Neural progenitor cell (in vitro differentiated cells): ENCODE results near the gene CLASRP. TPM values are rescaled to one million over a fixed set of nuclear protein-coding genes. Genes with fewer than 3 reads are reported as not detected.

ENCODE experiments used
- DNase-seq: peaks from one replicate; pipeline ENCODE4 v3.0.0-alpha.2; 2016; ENCODE audit warnings: low spot score
- H2AFZ ChIP-seq: fragments of 200-600 bp; sonication (generic); replicated peaks from 2 replicates; pipeline ENCODE4 v1.6.1; 2016; ENCODE audit warnings: antibody characterized with exemption
- H3F3A ChIP-seq: fragments of 200-600 bp; sonication (generic); 2 replicates; pipeline ENCODE4 v1.6.1; 2016; ENCODE audit warnings: antibody characterized with exemption, low read depth
- H3K27ac ChIP-seq: fragments of 200-600 bp; sonication (generic); 2 replicates; pipeline ENCODE4 v1.5.1; 2016; ENCODE audit warnings: mild to moderate bottlenecking
- H3K27me3 ChIP-seq: fragments of 200-600 bp; sonication (generic); 2 replicates; pipeline ENCODE4 v1.6.1; 2016; ENCODE audit warnings: mild to moderate bottlenecking, moderate library complexity
- H3K36me3 ChIP-seq: fragments of 200-600 bp; sonication (generic); 2 replicates; pipeline ENCODE4 v1.5.1; 2016
- H3K4me1 ChIP-seq: fragments of 200-600 bp; sonication (generic); 2 replicates; pipeline ENCODE4 v1.6.1; 2016; ENCODE audit warnings: mixed run types
- H3K4me2 ChIP-seq: fragments of 200-600 bp; sonication (generic); 2 replicates; pipeline ENCODE4 v1.6.1; 2016
- H3K4me3 ChIP-seq: fragments of 200-600 bp; sonication (generic); 2 replicates; pipeline ENCODE4 v1.5.1; 2016
- H3K79me2 ChIP-seq: fragments of 200-600 bp; sonication (generic); 2 replicates; pipeline ENCODE4 v1.6.1; 2016; ENCODE audit warnings: low read depth
- H3K9ac ChIP-seq: fragments of 200-600 bp; sonication (generic); 2 replicates; pipeline ENCODE4 v1.6.1; 2016
- H3K9me3 ChIP-seq: fragments of 200-600 bp; sonication (generic); 2 replicates; pipeline ENCODE4 v1.5.1; 2016; ENCODE audit warnings: low read depth
- H4K20me1 ChIP-seq: fragments of 200-600 bp; sonication (generic); 2 replicates; pipeline ENCODE4 v1.6.1; 2016; ENCODE audit warnings: low read depth
- H3K27ac Mint-ChIP-seq: 3 replicates; pipeline ENCODE4 v1.8.0; 2021; ENCODE audit warnings: mixed read lengths
- H3K27me3 Mint-ChIP-seq: 2 replicates; pipeline ENCODE4 v1.8.0; 2022; ENCODE audit warnings: low read depth, mild to moderate bottlenecking, inconsistent platforms, moderate library complexity, mixed read lengths; ENCODE audit not compliant: insufficient read depth
- H3K36me3 Mint-ChIP-seq: 3 replicates; pipeline ENCODE4 v1.8.0; 2021; ENCODE audit warnings: mixed read lengths
- H3K4me1 Mint-ChIP-seq: 3 replicates; pipeline ENCODE4 v1.8.0; 2021; ENCODE audit warnings: mixed read lengths
- H3K4me3 Mint-ChIP-seq: 3 replicates; pipeline ENCODE4 v1.8.0; 2021; ENCODE audit warnings: mild to moderate bottlenecking, moderate library complexity, mixed read lengths
- H3K9me3 Mint-ChIP-seq: 3 replicates; pipeline ENCODE4 v1.8.0; 2020; ENCODE audit warnings: mixed read lengths
- CTCF ChIP-seq: fragments of 200-600 bp; sonication (generic); IDR thresholded peaks from 2 replicates; pipeline ENCODE4 v1.5.1; 2017; ENCODE audit warnings: antibody characterized with exemption, mild to moderate bottlenecking
- EZH2 ChIP-seq: fragments of 200-600 bp; sonication (generic); IDR thresholded peaks from 2 replicates; pipeline ENCODE4 v1.6.1; 2017; ENCODE audit warnings: antibody characterized with exemption, mild to moderate bottlenecking, moderate library complexity
- EZH2phosphoT487 ChIP-seq: fragments of 200-600 bp; sonication (generic); IDR thresholded peaks from 2 replicates; pipeline ENCODE4 v1.6.1; 2017; ENCODE audit warnings: antibody characterized with exemption
- total RNA-seq: library from RNA; depleted of rRNA; stranded (reverse); fragments of >200 nt; gene quantifications from 2 replicates; pipeline ENCODE4 v1.2.3, GENCODE V29; 2015; ENCODE audit warnings: low replicate concordance

Gene CLASRP
- total RNA-seq, 1 donor from 2014 or later: 57.0 TPM

- H3K4me2 ChIP-seq: no peak overlapping the region
- H4K20me1 ChIP-seq: peaks cover 100% of the 10 kb centered on the region
- no peak overlapping the region for H3K4me3 ChIP-seq
- Mint-ChIP-seq H3K4me3 (no peak overlapping the region), H3K27ac (no peak overlapping the region), H3K4me1 (peaks cover 28% of the 10 kb centered on the region), H3K36me3 (peaks cover 5% of the 10 kb centered on the region), H3K9me3 (no peaks in the 10 kb centered on the region), H3K27me3 (peaks cover 3% of the 10 kb centered on the region)
- no peak overlapping the region for H3K9ac ChIP-seq
- no peak overlapping the region for H3K27ac ChIP-seq
- no peak for DNase-seq
- peaks cover 22% of the 10 kb centered on the region for H3K4me1 ChIP-seq
- H3K27me3 ChIP-seq: no peaks in the 10 kb centered on the region
- TF ChIP-seq EZH2phosphoT487 (no peak), EZH2 (no peak), CTCF (no peak)
- peaks cover 21% of the 10 kb centered on the region for H3F3A ChIP-seq
- no peaks in the 10 kb centered on the region for H3K36me3 ChIP-seq
- peaks cover 95% of the 10 kb centered on the region for H3K79me2 ChIP-seq
- no peak overlapping the region for H2AFZ ChIP-seq
- no peaks in the 10 kb centered on the region for H3K9me3 ChIP-seq
Measured at GRCh38 chr19:45107621-45108150, 68.8 kb downstream of the CLASRP start.

- Histone ChIP-seq H3K4me1 (no peaks in the 10 kb centered on the region), H3K9ac (no peak overlapping the region), H2AFZ (no peak overlapping the region), H3K27me3 (no peaks in the 10 kb centered on the region), H3K79me2 (peaks cover 98% of the 10 kb centered on the region), H3F3A (no peaks in the 10 kb centered on the region), H4K20me1 (peaks cover 100% of the 10 kb centered on the region), H3K36me3 (no peaks in the 10 kb centered on the region), H3K4me3 (no peak overlapping the region), H3K9me3 (no peaks in the 10 kb centered on the region), H3K27ac (no peak overlapping the region), H3K4me2 (no peak overlapping the region)
- H3K4me1 Mint-ChIP-seq: peaks cover 3% of the 10 kb centered on the region
- H3K4me3 Mint-ChIP-seq: no peak overlapping the region
- TF ChIP-seq EZH2phosphoT487: no peak
- TF ChIP-seq CTCF: no peak
- no peak for TF ChIP-seq EZH2
- no peak for DNase-seq
- H3K27ac Mint-ChIP-seq: no peak overlapping the region
- peaks cover 5% of the 10 kb centered on the region for H3K36me3 Mint-ChIP-seq
- H3K9me3 Mint-ChIP-seq: no peaks in the 10 kb centered on the region
- H3K27me3 Mint-ChIP-seq: no peaks in the 10 kb centered on the region
Measured at GRCh38 chr19:45110851-45111266, 72.0 kb downstream of the CLASRP start.

- H3K79me2 ChIP-seq: peaks cover 98% of the 10 kb centered on the region
- H3F3A ChIP-seq: peaks cover 4% of the 10 kb centered on the region
- no peak overlapping the region for H2AFZ ChIP-seq
- Mint-ChIP-seq H3K4me3 (no peak overlapping the region), H3K9me3 (no peaks in the 10 kb centered on the region), H3K4me1 (peaks cover 13% of the 10 kb centered on the region), H3K36me3 (peaks cover 5% of the 10 kb centered on the region), H3K27me3 (no peaks in the 10 kb centered on the region), H3K27ac (no peak overlapping the region)
- no peak overlapping the region for H3K9ac ChIP-seq
- no peak for DNase-seq
- H3K27me3 ChIP-seq: no peaks in the 10 kb centered on the region
- no peak overlapping the region for H3K27ac ChIP-seq
- H3K4me1 ChIP-seq: peaks cover 4% of the 10 kb centered on the region
- H3K4me3 ChIP-seq: no peak overlapping the region
- no peaks in the 10 kb centered on the region for H3K9me3 ChIP-seq
- no peak overlapping the region for H3K4me2 ChIP-seq
- TF ChIP-seq CTCF (peak; percentile 28), EZH2phosphoT487 (no peak)
- H3K36me3 ChIP-seq: no peaks in the 10 kb centered on the region
- peaks cover 100% of the 10 kb centered on the region for H4K20me1 ChIP-seq
Measured at GRCh38 chr19:45112111-45112827, 73.4 kb downstream of the CLASRP start.
